SK-N-SH treated with all-trans-retinoic acid at 6 μM for 48 hours (cell line): ENCODE data around the gene FOXQ1.

Experiments
- ARNTL ChIP-seq: fragments of 450-650 bp; formaldehyde crosslinking; IDR thresholded peaks from 2 replicates; pipeline ENCODE4 v1.5.0; 2020; ENCODE audit warnings: low read depth, mild to moderate bottlenecking, moderate library complexity, borderline replicate concordance
- BACH2 ChIP-seq: fragments of 250-450 bp; sonication (Bioruptor Pico); IDR thresholded peaks from 2 replicates; pipeline ENCODE4 v1.9.0; 2021; ENCODE audit warnings: mild to moderate bottlenecking, borderline replicate concordance
- GLIS3 ChIP-seq: fragments of 250-450 bp; sonication (Bioruptor Pico); IDR thresholded peaks from 2 replicates; pipeline ENCODE4 v1.5.0; 2020; ENCODE audit warnings: mild to moderate bottlenecking, moderate library complexity
- ISL1 ChIP-seq: fragments of 250-450 bp; sonication (Bioruptor Pico); IDR thresholded peaks from 2 replicates; pipeline ENCODE4 v2.1.2; 2022; ENCODE audit warnings: mild to moderate bottlenecking, moderate library complexity
- POU6F1 ChIP-seq: fragments of 250-450 bp; sonication (Bioruptor Pico); IDR thresholded peaks from 2 replicates; pipeline ENCODE4 v1.8.0; 2021; ENCODE audit warnings: low read depth, mild to moderate bottlenecking, moderate library complexity, borderline replicate concordance
- PPARA ChIP-seq: fragments of 250-450 bp; sonication (Bioruptor Pico); IDR thresholded peaks from 2 replicates; pipeline ENCODE4 v1.5.0; 2020; ENCODE audit warnings: mild to moderate bottlenecking, borderline replicate concordance
- RARB ChIP-seq: fragments of 250-450 bp; sonication (Bioruptor Pico); IDR thresholded peaks from 2 replicates; pipeline ENCODE4 v1.8.0; 2021; ENCODE audit warnings: mild to moderate bottlenecking, moderate library complexity
- ZFP30 ChIP-seq: fragments of 450-650 bp; formaldehyde crosslinking; IDR thresholded peaks from 2 replicates; pipeline ENCODE4 v1.5.0; 2022; ENCODE audit warnings: mild to moderate bottlenecking, moderate library complexity
- TF ChIP-seq, protein P1 (sequence below): fragments of 250-450 bp; sonication (Bioruptor Pico); IDR thresholded peaks from 2 replicates; pipeline ENCODE4 v1.5.0; 2020; ENCODE audit warnings: mild to moderate bottlenecking, moderate library complexity

- TF ChIP-seq PPARA: no peak
- TF ChIP-seq GLIS3 (CRISPR knock-in tag): no peak
- TF ChIP-seq POU6F1 (CRISPR knock-in tag): no peak
- TF ChIP-seq, protein P1, sequence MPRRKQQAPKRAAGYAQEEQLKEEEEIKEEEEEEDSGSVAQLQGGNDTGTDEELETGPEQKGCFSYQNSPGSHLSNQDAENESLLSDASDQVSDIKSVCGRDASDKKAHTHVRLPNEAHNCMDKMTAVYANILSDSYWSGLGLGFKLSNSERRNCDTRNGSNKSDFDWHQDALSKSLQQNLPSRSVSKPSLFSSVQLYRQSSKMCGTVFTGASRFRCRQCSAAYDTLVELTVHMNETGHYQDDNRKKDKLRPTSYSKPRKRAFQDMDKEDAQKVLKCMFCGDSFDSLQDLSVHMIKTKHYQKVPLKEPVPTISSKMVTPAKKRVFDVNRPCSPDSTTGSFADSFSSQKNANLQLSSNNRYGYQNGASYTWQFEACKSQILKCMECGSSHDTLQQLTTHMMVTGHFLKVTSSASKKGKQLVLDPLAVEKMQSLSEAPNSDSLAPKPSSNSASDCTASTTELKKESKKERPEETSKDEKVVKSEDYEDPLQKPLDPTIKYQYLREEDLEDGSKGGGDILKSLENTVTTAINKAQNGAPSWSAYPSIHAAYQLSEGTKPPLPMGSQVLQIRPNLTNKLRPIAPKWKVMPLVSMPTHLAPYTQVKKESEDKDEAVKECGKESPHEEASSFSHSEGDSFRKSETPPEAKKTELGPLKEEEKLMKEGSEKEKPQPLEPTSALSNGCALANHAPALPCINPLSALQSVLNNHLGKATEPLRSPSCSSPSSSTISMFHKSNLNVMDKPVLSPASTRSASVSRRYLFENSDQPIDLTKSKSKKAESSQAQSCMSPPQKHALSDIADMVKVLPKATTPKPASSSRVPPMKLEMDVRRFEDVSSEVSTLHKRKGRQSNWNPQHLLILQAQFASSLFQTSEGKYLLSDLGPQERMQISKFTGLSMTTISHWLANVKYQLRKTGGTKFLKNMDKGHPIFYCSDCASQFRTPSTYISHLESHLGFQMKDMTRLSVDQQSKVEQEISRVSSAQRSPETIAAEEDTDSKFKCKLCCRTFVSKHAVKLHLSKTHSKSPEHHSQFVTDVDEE (CRISPR knock-in tag): no peak
- TF ChIP-seq ARNTL (CRISPR knock-in tag): no peak
- TF ChIP-seq ISL1: no peak
- TF ChIP-seq BACH2 (CRISPR knock-in tag): no peak
- TF ChIP-seq RARB (CRISPR knock-in tag): no peak
- TF ChIP-seq ZFP30 (CRISPR knock-in tag): no peak
Observed at GRCh38 chr6:1281746-1282145, 30.2 kb upstream of the FOXQ1 start.
